Fibroblast of lung (primary cell): ENCODE results near the gene FOXL2. TPM values are rescaled to one million over a fixed set of nuclear protein-coding genes. Genes with fewer than 3 reads are reported as not detected.

Experiments used
- DNase-seq, 2 donors: peaks; one replicate each; pipeline versions ENCODE4 v3.0.0 to v3.0.0-alpha.2; 2010; ENCODE audit warnings: low read depth in 2 of 2
- H2AFZ ChIP-seq: 2 replicates; pipeline ENCODE4 v1.5.1; 2012; ENCODE audit warnings: low read length, control low read depth, inconsistent platforms
- H3K27ac ChIP-seq: 2 replicates; pipeline ENCODE4 v1.5.1; 2011; ENCODE audit warnings: low read length, control low read depth; ENCODE audit not compliant: insufficient read depth
- H3K27me3 ChIP-seq: 2 replicates; pipeline ENCODE4 v1.5.1; 2011; ENCODE audit warnings: mild to moderate bottlenecking, low read length; ENCODE audit not compliant: control insufficient read depth, insufficient read depth
- H3K36me3 ChIP-seq: 2 replicates; pipeline ENCODE4 v1.5.1; 2011; ENCODE audit warnings: low read length; ENCODE audit not compliant: control insufficient read depth, insufficient read depth
- H3K4me1 ChIP-seq: 2 replicates; pipeline ENCODE4 v1.5.1; 2011; ENCODE audit warnings: low read length; ENCODE audit not compliant: control insufficient read depth, insufficient read depth; ENCODE audit errors: extremely low read depth
- H3K4me2 ChIP-seq: 2 replicates; pipeline ENCODE4 v1.5.1; 2011; ENCODE audit warnings: low read length, control low read depth; ENCODE audit not compliant: insufficient read depth; ENCODE audit errors: extremely low read depth
- H3K4me3 ChIP-seq, 4 experiments: fragments of 200-600 bp in 1 of 4; sonication (generic) in 1 of 4; replicated peaks in 1 of 4; 2 replicates each; pipeline ENCODE4 v1.5.1; 2011 to 2016; ENCODE audit warnings: low read length in 4 of 4, low read depth in 3 of 4, mild to moderate bottlenecking in 3 of 4, control low read depth in 2 of 4, inconsistent platforms in 1 of 4, mixed read lengths in 1 of 4; ENCODE audit not compliant: insufficient read depth in 1 of 4; ENCODE audit errors: control extremely low read depth in 1 of 4
- H3K79me2 ChIP-seq: 2 replicates; pipeline ENCODE4 v1.5.1; 2012; ENCODE audit warnings: mild to moderate bottlenecking, low read length, inconsistent platforms; ENCODE audit not compliant: control insufficient read depth, insufficient read depth
- H3K9ac ChIP-seq: 2 replicates; pipeline ENCODE4 v1.5.1; 2011; ENCODE audit warnings: mild to moderate bottlenecking, low read length, control low read depth; ENCODE audit not compliant: insufficient read depth
- H3K9me3 ChIP-seq: 2 replicates; pipeline ENCODE4 v1.5.1; 2012; ENCODE audit warnings: low read depth, low read length; ENCODE audit not compliant: control insufficient read depth, insufficient read depth
- H4K20me1 ChIP-seq: 2 replicates; pipeline ENCODE4 v1.5.1; 2011; ENCODE audit warnings: low read length; ENCODE audit not compliant: control insufficient read depth, insufficient read depth; ENCODE audit errors: extremely low read depth
- CTCF ChIP-seq, 2 donors: IDR thresholded peaks in 1 of 2; conservative IDR thresholded peaks in 1 of 2; 1 replicate in 1 of 2; 2 replicates in 1 of 2; pipeline ENCODE4 v1.5.1; 2011 to 2012; ENCODE audit warnings: low read length in 2 of 2, control low read depth in 1 of 2, inconsistent platforms in 1 of 2, low read depth in 1 of 2, mild to moderate bottlenecking in 1 of 2
- EZH2 ChIP-seq: IDR thresholded peaks from 2 replicates; pipeline ENCODE4 v1.5.1; 2012; ENCODE audit warnings: low read length, control low read depth, mild to moderate bottlenecking; ENCODE audit errors: missing control alignments
- polyA minus RNA-seq: library from RNA; depleted of rRNA, polyadenylated mRNA; stranded (reverse); fragments of >200 nt; gene quantifications from 2 replicates; pipeline ENCODE4 v1.2.3, GENCODE V29; 2011; ENCODE audit warnings: low replicate concordance
- polyA plus RNA-seq, 2 donors: library from polyadenylated mRNA; depleted of rRNA in 1 of 2; stranded (reverse) in 1 of 2; unstranded in 1 of 2; fragments of >200 nt; gene quantifications; 2 replicates each; pipeline ENCODE4 v1.2.1, GENCODE V29; 2011 to 2012; ENCODE audit warnings: missing spikeins in 1 of 2
- total RNA-seq: library from RNA; depleted of rRNA; stranded (reverse); fragments of >200 nt; gene quantifications from 2 replicates; pipeline ENCODE4 v1.2.1, GENCODE V29; 2014

The FOXL2 gene
- under 0.01 TPM in 2 replicates for total RNA-seq
- 0.02 and 0.03 TPM in 2 replicates for polyA plus RNA-seq
- polyA plus RNA-seq (2012): 0.06 and 0.07 TPM in 2 replicates
- not detected in 2 replicates for polyA minus RNA-seq

- H3K27me3 ChIP-seq: peaks cover 95% of the 10 kb centered on the region
These were observed at the start of gene FOXL2, which contains the start of gene FOXL2NB for GRCh38 chr3:138946663-138947494. FOXL2 (minus strand) TSS chr3:138947137; CDS start chr3:138946722, 415 bp downstream. FOXL2NB (plus strand) TSS chr3:138947217; CDS start chr3:138947365, 148 bp downstream.

GRCh38 chr3:138995706-138996105 lies 48.8 kb upstream of the FOXL2 start:
- Histone ChIP-seq H3K27me3 (no peaks in the 10 kb centered on the region), H3K9me3 (no peaks in the 10 kb centered on the region), H3K27ac (no peak overlapping the region), H3K79me2 (no peaks in the 10 kb centered on the region), H3K4me1 (no peaks in the 10 kb centered on the region), H2AFZ (no peak overlapping the region), H4K20me1 (no peaks in the 10 kb centered on the region), H3K36me3 (no peaks in the 10 kb centered on the region), H3K9ac (no peak overlapping the region), H3K4me2 (no peak overlapping the region), H3K4me3 (no peak overlapping the region)
- TF ChIP-seq CTCF (conservative IDR thresholded peaks at IDR 0.05 in 1 of 2, IDR thresholded peaks at IDR 0.05 in 1 of 2; ENCODE audit: low read depth in 1 of 2, low read length in 2 of 2): no peak
- no peak for TF ChIP-seq EZH2
- DNase-seq: no peak

More at GRCh38 chr3:138946663-138947494, at the start of gene FOXL2, which contains the start of gene FOXL2NB:
- no peaks in the 10 kb centered on the region for H3K36me3 ChIP-seq
- H4K20me1 ChIP-seq: no peaks in the 10 kb centered on the region
- H3K4me2 ChIP-seq: peak within 1 kb of the TSS; percentile 64
- H3K27ac ChIP-seq: no peak within 1 kb of the TSS
- peak within 1 kb of the TSS; percentile 7 to 44 (median 18) for H3K4me3 ChIP-seq
- H3K79me2 ChIP-seq: no peaks in the 10 kb centered on the region
- TF ChIP-seq EZH2 (peak; percentile 51), CTCF (conservative IDR thresholded peaks at IDR 0.05 in 1 of 2, IDR thresholded peaks at IDR 0.05 in 1 of 2; ENCODE audit: low read depth in 1 of 2, low read length in 2 of 2) (no peak)
- H3K9me3 ChIP-seq: no peaks in the 10 kb centered on the region
- no peaks in the 10 kb centered on the region for H3K4me1 ChIP-seq
- no peak within 1 kb of the TSS for H3K9ac ChIP-seq
- peak; percentile 42 to 54 for DNase-seq
- H2AFZ ChIP-seq: no peak within 1 kb of the TSS

- no peak for DNase-seq
- H2AFZ ChIP-seq: no peak overlapping the region
- no peaks in the 10 kb centered on the region for H3K9me3 ChIP-seq
- no peak overlapping the region for H3K9ac ChIP-seq
- H3K27me3 ChIP-seq: no peaks in the 10 kb centered on the region
- no peak overlapping the region for H3K4me3 ChIP-seq
- H3K4me1 ChIP-seq: no peaks in the 10 kb centered on the region
- H3K27ac ChIP-seq: no peak overlapping the region
- no peaks in the 10 kb centered on the region for H3K36me3 ChIP-seq
- H3K4me2 ChIP-seq: no peak overlapping the region
- no peak for TF ChIP-seq EZH2
- no peak for TF ChIP-seq CTCF (conservative IDR thresholded peaks at IDR 0.05 in 1 of 2, IDR thresholded peaks at IDR 0.05 in 1 of 2; ENCODE audit: low read depth in 1 of 2, low read length in 2 of 2)
- H4K20me1 ChIP-seq: no peaks in the 10 kb centered on the region
- no peaks in the 10 kb centered on the region for H3K79me2 ChIP-seq
These were observed 40.2 kb upstream of the FOXL2 start for GRCh38 chr3:138987181-138987580.
